NCI-H146 treated with DMSO at 0.1 percent for 48 hours (cell line): ENCODE measurements around the gene OR4C15.

ENCODE experiments used
- DNase-seq: peaks from one replicate; lab custom pipeline; 2025; ENCODE audit not compliant: unreplicated experiment; lab: John Stamatoyannopoulos, UW

OR4C15 gene

GRCh38 chr11:55554169-55554568 lies at the start of gene OR4C15:
OR4C15 (plus strand) TSS chr11:55554469; CDS start chr11:55554469, 0 bp downstream.
- DNase-seq: no peak

- DNase-seq: no peak
Measured at GRCh38 chr11:55571828-55572227, 17.6 kb downstream of the OR4C15 start, which contains the start of gene OR4C16. OR4C16 (plus strand) TSS chr11:55572128; CDS start chr11:55572128, 0 bp downstream.

GRCh38 chr11:55572548-55572947 lies 18.3 kb downstream of the OR4C15 start:
- no peak for DNase-seq
